HG03108 (cell line): ENCODE measurements around the gene ENDOU.
"Not testable (repeated sequence)": the region's sequence is repeated elsewhere in the genome, so short reads cannot be mapped to it uniquely, and the experiment has no call there.

Experiments used
- ATAC-seq: cut with Tn5 transposase; IDR thresholded peaks from one replicate; pipeline ENCODE4 v1.9.1; 2021; ENCODE audit warnings: moderate library complexity; ENCODE audit not compliant: unreplicated experiment

The ENDOU gene

DNA sequence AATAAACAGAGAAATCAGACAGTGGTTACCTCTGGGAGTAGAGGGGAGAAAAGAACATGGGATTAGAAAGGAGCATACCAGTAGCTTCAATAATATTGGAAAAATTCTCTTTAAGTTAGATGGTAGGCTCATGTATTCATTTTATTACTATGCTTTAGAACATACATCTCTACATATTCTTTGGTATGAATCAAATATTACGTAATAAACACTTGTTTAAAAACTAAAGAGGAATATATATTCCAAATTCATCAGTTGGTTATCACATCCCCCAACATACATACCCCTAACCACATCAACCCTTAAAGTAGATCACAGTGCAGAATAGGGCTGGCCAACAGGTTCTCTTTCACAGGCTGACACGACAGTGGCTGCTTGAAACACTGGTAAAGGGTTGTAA lies 25.0 kb downstream of the ENDOU start:
- no peak for ATAC-seq

DNA sequence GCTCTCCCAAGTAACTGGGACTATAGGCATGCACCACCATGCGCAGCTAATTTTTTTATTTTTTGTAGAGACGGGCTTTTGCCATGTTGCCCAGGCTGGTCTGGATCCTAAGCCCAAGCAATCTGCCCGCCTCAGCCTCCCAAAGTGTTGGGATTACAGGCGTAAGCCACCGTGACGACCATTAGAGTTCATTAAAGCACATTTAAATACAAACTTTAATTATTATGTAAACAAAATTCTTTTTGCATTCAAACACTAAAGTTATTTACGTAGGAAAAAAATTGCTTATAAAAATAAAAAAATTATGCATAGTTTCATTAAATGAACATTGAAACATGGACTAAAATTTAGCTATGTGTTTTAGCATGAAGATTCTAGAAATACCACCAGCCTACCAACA lies 26.7 kb downstream of the ENDOU start:
- ATAC-seq, result no peak

DNA sequence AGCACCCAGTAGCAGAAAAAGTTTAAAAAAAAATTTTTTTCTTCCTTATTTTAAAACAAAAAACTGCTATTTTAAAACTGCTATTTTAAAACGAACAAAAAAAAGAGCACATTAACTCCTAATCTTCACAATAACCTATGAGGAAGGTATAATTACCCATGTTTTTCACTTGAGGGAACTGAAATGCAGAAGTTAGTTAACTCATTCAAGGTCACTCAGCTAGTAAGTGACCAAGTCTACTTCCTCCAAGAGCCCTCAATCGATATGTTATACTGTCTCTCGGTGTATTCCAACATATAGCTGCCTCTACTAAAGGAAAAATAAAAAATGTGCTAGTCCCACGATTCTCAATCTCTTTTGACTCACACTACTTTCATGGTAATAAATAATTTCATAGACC lies 27.2 kb downstream of the ENDOU start:
- no peak for ATAC-seq

DNA sequence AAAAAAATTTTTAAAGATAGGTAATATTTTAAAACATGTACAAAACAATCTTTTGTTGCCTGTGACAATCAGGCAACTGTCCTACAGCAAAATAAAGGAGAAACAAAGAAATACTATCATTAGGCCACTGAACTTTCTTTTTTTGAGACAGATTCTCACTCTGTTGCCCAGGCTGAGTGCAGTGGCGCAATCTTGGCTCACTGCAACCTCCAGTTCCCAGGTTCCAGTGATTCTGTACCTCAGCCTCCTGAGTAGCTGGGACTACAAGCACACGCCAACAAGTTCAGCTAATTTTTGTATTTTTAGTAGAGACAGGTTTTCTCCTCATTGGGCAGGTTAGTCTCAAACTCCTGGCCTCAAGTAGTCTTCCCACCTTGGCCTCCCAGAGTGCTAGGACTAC lies 36.1 kb downstream of the ENDOU start:
- no peak for ATAC-seq

DNA sequence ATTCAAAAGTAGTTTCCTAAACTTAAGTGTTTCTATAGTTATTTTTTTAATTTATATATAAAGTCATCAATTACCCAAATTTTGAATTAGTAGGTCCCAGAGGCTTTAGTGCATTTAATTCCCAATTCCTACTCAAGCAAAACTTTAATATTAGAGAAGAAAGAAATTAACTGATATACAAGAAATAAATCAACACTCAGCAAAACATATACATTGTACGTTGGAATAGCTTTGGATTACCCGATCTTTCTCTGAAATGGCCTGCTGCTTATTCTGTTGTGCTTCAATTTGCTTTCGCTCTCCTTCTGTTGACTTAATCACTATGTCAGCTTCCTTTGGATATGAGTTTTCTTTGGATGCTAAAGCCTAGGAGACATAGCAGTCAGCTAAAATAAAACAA lies 37.7 kb downstream of the ENDOU start:
- ATAC-seq, result no peak

DNA sequence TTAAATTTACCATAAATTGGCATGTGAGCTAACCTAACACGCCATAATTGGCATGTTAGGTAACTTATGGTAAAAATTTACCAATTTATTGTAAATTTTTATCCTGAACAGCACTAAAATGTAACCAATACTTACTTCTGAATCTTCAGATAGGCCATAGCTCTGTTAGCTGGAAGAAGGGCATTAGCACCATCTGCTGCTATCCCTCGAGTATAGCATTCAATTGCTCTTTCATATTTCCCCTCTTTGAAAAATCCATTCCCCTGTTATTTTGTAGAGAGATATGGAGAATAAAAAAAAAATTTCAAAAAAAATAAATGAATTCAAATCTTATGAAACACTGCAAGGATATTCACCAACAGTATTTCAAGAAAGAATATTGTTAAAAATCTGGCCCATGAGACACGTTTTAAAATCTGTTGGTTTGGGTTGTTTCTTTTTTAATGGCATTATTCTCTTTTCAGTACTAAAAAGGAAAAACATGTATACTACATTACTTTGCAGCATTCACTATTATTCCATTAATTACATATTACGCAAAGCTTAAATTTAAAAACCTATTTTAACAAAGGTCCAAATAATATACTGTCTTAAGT lies 38.5 kb downstream of the ENDOU start:
- peak; percentile 54 for ATAC-seq

DNA sequence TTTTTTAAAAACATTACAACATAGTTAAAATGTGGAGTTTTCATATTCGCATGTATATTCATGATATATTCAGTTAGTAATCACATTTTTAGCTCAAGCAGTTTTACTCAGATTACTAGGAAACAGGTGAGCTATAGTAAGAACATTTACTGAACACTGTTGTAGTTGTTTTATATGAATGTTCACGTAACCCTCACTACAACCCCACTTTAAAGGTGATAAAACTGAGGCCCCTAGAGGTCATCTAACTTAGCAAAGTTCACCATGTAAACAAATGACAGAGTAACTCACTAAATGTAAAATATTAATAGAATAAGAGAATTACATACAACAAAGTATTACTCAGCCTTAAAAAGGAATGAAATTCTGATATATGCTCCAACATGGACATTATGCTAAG lies 45.5 kb downstream of the ENDOU start:
- ATAC-seq, result no peak

DNA sequence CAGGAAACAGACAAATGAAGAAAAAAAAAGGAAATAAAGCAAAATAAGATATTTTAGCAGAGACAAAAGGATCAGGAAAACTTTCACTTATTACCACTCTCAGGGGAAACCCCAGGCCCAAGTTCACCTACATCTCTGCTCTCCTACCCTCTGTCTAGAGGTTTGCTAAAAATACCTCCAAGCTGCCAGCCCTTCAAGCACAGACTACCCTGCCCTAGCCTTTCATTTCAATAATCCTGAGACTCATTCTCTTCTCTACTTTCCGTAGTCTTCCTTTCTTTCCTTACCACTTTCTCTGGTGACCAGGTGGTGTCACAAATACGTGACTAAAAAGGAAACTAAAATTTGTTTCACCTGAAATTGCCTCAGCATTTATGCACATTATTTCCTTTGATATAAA lies 53.2 kb downstream of the ENDOU start:
- ATAC-seq, result no peak

DNA sequence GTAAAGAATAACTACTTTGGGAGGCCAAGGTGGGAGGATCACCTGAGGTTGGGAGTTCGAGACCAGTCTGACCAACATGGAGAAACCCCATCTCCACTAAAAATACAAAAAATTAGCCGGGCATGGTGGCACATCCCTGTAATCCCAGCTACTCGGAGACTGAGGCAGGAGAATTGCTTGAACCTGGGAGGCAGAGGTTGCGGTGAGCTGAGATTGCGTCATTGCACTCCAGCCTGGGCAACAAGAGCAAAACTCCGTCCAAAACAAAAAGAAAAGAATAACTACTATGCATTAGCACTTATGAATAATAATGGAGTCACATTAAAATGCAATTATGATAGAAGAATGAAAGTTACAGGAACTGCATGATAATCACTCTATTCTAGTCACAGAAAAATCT lies 57.4 kb downstream of the ENDOU start:
- not testable (repeated sequence) for ATAC-seq
